ENCODE data around the gene ROR1. TPM values are rescaled to one million over a fixed set of nuclear protein-coding genes. Genes with fewer than 3 reads are reported as not detected.
A peak's percentile ranks its signal among the peaks of the same experiment; 100 is the strongest.

Gene ROR1
- total and polyA plus RNA-seq, 2 experiments from 2014 or later, result 27.6 to 47.8 TPM

DNA sequence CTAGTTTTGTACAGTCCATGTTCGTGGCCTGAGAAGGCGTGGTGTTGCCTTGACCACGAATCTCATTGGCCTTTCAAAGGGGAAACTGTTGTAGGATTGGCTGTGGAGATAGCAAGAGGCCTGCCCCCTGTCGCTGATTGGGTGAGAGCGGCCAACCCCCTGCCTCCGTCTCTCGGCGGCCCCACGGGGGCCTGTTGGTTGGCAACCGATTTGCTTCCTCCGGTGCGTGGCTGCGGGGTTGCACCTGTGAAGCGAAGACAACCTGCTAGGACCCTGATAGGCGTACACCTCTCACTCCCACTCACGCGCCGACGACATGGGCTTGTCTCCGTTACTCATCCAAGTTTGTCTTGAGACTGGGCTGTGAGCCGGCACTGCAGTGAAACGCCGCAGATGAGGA lies 429.6 kb downstream of the ROR1 start, which contains the start of gene UBE2U:
UBE2U (plus strand) TSS at position 204 of the 400 bp plus-strand sequence. CDS start 428 bp downstream, outside the sequence.
- no peak within 1 kb of the TSS for H3K27ac ChIP-seq
- no peaks in the 10 kb centered on the region for H3K9me3 ChIP-seq (ENCODE audit: low read depth)
- TF ChIP-seq, protein P1, sequence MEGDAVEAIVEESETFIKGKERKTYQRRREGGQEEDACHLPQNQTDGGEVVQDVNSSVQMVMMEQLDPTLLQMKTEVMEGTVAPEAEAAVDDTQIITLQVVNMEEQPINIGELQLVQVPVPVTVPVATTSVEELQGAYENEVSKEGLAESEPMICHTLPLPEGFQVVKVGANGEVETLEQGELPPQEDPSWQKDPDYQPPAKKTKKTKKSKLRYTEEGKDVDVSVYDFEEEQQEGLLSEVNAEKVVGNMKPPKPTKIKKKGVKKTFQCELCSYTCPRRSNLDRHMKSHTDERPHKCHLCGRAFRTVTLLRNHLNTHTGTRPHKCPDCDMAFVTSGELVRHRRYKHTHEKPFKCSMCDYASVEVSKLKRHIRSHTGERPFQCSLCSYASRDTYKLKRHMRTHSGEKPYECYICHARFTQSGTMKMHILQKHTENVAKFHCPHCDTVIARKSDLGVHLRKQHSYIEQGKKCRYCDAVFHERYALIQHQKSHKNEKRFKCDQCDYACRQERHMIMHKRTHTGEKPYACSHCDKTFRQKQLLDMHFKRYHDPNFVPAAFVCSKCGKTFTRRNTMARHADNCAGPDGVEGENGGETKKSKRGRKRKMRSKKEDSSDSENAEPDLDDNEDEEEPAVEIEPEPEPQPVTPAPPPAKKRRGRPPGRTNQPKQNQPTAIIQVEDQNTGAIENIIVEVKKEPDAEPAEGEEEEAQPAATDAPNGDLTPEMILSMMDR (IDR thresholded peaks at IDR 0.05; ENCODE audit: low read depth, low read length), result no peak
- no peaks in the 10 kb centered on the region for H3K36me3 ChIP-seq
- no peaks in the 10 kb centered on the region for H3K27me3 ChIP-seq
- H3K4me3 ChIP-seq, result no peak within 1 kb of the TSS
- H3K4me1 ChIP-seq (ENCODE audit: low read depth), result no peaks in the 10 kb centered on the region
- DNase-seq (ENCODE audit: low read depth in 1 of 2, low spot score in 1 of 2), result no peak

DNA sequence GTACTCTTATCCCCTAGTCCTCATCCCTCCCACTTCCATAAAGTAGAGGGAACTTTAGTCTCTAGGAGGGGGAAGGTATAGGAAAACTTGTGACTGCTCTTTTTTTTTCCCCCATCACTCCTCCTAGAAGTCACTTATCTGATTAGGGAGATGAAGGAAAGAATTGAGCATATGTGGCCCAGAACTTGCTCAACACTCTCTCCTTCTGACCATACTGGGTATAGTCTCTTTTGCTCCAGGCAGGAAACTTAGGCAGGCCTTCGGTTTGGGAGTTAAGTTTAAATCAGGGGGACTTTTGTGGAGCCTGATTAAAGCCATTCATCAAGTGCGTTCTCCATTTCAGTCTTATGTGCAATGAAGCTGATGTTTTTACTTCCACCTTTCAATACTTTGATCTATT lies 435.4 kb downstream of the ROR1 start:
- Histone ChIP-seq H3K36me3 (no peaks in the 10 kb centered on the region), H3K4me3 (no peak overlapping the region), H3K27ac (no peak overlapping the region), H3K27me3 (no peaks in the 10 kb centered on the region), H3K9me3 (ENCODE audit: low read depth) (no peaks in the 10 kb centered on the region), H3K4me1 (ENCODE audit: low read depth) (no peaks in the 10 kb centered on the region)
- DNase-seq (ENCODE audit: low read depth in 1 of 2, low spot score in 1 of 2), result no peak
- TF ChIP-seq, protein P1 (IDR thresholded peaks at IDR 0.05; ENCODE audit: low read depth, low read length), result no peak

DNA sequence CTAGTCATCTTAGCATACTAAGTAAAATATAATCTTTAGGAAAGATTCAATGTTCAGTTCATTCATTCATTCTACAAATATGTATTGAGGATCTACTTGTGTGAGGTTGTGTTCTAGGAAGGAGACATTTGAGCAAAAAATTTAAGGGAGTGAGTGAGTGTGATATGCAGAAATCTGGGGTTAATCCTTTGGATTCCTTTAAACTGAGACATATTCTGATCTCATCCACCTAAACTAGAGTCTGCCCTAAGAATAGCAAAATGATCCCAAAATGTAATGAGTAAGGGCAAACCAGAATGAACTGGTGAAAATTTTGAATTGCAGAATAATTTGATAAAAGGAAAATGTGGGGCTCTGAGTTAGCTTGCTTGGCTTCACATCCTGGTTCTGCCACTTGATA lies 438.2 kb downstream of the ROR1 start:
- no peak for DNase-seq (ENCODE audit: low read depth in 1 of 2, low spot score in 1 of 2)
- TF ChIP-seq, protein P1 (IDR thresholded peaks at IDR 0.05; ENCODE audit: low read depth, low read length), result no peak
- no peaks in the 10 kb centered on the region for H3K4me1 ChIP-seq (ENCODE audit: low read depth)
- H3K27ac ChIP-seq, result no peak overlapping the region
- H3K36me3 ChIP-seq, result no peaks in the 10 kb centered on the region
- H3K9me3 ChIP-seq (ENCODE audit: low read depth), result no peaks in the 10 kb centered on the region
- H3K27me3 ChIP-seq, result no peaks in the 10 kb centered on the region
- H3K4me3 ChIP-seq, result no peak overlapping the region

DNA sequence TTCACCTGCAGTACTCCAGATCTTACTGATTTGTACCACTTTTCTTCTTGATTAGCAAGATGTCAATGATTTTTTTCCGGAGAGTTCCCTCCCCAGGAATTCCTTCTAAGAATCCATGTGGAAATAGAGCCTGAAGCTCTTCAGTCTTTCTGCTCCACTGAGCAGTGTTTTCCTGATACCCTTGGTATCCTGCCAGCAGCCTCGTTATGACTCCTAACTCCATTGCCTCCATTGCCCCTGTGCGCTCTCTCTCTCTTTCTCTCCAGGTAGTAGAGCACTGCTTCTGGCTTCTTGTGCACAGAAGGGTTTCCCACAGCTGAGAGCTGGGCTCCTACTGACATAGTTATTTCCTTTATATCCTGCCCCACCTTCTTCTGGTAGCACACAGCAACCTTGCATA lies 441.8 kb downstream of the ROR1 start:
- no peaks in the 10 kb centered on the region for H3K9me3 ChIP-seq (ENCODE audit: low read depth)
- H3K4me3 ChIP-seq, result no peak overlapping the region
- TF ChIP-seq, protein P1 (IDR thresholded peaks at IDR 0.05; ENCODE audit: low read depth, low read length), result no peak
- DNase-seq (ENCODE audit: low read depth in 1 of 2, low spot score in 1 of 2), result no peak
- no peaks in the 10 kb centered on the region for H3K27me3 ChIP-seq
- H3K27ac ChIP-seq, result no peak overlapping the region
- H3K4me1 ChIP-seq (ENCODE audit: low read depth), result no peaks in the 10 kb centered on the region
- no peaks in the 10 kb centered on the region for H3K36me3 ChIP-seq

DNA sequence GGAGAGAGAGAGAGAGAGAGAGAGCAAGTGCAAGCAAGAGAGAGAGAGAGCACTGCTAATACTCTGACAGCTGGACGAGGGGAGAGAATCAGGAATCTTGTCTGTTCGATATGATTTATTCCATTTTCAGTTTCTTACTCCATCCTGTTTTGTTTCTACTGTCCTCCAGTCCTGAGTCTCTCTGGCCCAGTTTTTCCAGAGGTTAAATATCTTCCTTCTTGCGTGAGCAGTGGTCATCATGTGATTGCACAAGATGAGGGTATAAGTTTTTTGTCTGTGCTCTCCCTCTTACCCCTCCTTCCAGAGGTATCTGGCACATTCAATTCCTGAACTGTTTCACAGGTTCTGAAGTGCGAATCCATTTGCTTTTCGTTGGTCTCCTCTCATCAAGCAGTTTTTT lies 446.4 kb downstream of the ROR1 start:
- no peaks in the 10 kb centered on the region for H3K27me3 ChIP-seq
- H3K9me3 ChIP-seq (ENCODE audit: low read depth), result no peaks in the 10 kb centered on the region
- H3K4me1 ChIP-seq (ENCODE audit: low read depth), result no peaks in the 10 kb centered on the region
- TF ChIP-seq, protein P1 (IDR thresholded peaks at IDR 0.05; ENCODE audit: low read depth, low read length), result no peak
- no peaks in the 10 kb centered on the region for H3K36me3 ChIP-seq
- DNase-seq (ENCODE audit: low read depth in 1 of 2, low spot score in 1 of 2), result peak in 1 of 2 donors; percentile 65
- H3K4me3 ChIP-seq, result no peak overlapping the region
- H3K27ac ChIP-seq, result no peak overlapping the region
